Embryonic facial prominence (tissue), 1 donor: Measurements from ENCODE around the gene PACS2.
"Not testable (repeated sequence)": the region's sequence is repeated elsewhere in the genome, so short reads cannot be mapped to it uniquely, and the experiment has no call there.

ENCODE experiments used
- DNase-seq: peaks from one replicate; pipeline ENCODE4 v3.0.0-alpha.2; 2016; ENCODE audit errors: extremely low spot score

Gene PACS2

DNA sequence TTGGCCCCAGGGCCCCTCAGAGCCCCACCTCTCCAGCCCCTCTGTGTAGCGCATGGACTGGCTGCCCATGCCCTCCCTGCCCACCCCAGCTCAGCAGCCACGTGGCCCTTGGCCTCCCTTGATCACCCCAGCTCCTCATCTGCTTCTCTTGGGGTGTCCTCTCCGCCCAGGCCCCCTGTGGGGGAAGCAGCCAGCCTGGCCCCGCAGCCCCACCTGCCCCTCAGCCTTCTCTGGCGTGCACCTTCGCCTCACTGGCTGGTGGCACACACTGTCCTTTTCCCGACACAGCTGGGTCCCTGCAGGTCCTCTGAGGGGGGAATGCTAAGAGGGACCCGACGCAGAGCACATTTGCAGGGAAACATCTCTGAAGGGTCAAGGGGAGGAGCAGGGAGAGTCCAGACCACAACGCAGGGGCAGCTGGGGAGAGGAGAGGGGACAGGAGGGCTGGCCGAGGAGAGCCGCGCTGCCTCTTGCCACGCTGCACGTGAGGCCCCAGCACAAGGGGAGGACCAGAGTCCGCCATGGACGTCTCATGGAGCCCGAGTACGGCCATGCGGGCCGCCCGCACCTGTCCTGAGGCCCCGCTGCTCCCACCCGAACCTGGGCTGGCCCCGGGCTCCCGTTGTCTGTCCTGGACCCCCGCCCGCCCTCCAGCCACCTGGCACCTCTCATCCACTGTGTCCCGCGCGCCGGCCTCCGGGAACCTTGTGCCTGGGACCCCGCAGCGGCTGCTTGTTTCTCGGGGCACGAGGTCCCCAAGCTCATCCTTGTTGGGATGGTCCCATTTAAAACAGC, 36.1 kb downstream of the PACS2 start:
- DNase-seq, result no peak

DNA sequence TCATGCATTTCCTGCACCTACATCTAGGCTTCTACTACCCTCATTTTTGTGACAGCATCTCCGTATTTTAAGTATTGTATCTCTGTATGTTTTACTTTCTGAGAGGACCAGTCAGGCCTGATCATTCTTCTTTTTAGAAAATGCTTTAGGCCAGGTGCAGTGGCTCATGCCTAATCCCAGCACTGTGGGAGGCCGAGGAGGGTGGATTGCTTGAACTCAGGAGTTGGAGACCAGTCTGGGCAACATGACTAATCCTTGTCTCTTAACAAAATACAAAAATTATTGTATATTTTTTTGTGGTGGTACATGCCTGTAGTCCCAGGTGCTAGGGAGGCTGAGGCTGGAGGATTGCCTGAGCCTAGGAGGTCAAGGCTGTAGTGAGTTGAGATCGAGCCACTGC, 36.9 kb downstream of the PACS2 start:
- no peak for DNase-seq

- DNase-seq, result peak; percentile 54
These were observed 37.6 kb downstream of the PACS2 start for GRCh38 chr14:105351920-105352851.

- DNase-seq, result no peak
These were observed 38.6 kb downstream of the PACS2 start for GRCh38 chr14:105353136-105353535.

DNA sequence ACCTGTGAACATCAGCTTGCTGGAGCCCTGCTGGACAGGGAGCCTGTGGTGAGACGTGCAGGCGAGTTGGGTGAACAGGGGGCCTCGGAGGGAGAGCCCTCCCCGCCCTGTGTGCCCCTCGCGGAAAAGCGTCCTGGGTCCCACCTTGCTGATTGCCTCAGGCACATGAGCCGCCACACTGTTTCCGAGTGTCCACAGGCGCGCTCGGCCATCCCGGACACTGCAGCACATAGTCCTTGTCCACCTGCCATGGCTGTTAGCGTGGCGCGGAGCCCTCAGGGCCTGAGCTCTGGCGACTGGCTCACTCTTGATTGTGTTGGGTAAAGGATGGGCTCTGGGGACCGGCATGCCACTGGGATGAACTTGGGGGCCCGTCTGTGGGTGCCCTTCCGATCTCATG, 40.0 kb downstream of the PACS2 start:
- DNase-seq, result no peak

GRCh38 chr14:105355049-105355575, 40.6 kb downstream of the PACS2 start:
- DNase-seq, result no peak

- no peak for DNase-seq
These were observed 41.5 kb downstream of the PACS2 start for GRCh38 chr14:105355850-105356604.

- DNase-seq, result no peak
These were observed 42.4 kb downstream of the PACS2 start for GRCh38 chr14:105356927-105357326.

DNA sequence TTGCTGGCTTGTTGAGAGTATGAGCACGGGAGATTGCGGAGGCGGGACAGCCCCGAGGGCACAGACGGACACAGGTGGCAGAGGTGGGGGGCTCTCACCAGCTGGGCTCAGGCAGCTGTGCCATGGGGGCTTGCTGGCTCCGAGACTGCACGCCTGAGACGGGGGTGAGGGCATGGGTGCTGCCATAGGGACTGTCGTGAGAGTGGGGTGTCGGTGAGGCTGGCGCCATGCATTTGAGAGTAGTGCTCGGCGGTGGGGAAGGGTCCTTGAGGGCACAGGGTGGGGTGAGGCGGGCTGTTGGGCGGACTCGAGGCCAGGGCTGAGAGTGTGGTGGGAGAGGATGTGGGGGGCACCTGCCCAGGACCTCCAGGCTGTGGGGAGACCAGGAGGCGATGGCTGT, 43.1 kb downstream of the PACS2 start:
- DNase-seq, result no peak

DNA sequence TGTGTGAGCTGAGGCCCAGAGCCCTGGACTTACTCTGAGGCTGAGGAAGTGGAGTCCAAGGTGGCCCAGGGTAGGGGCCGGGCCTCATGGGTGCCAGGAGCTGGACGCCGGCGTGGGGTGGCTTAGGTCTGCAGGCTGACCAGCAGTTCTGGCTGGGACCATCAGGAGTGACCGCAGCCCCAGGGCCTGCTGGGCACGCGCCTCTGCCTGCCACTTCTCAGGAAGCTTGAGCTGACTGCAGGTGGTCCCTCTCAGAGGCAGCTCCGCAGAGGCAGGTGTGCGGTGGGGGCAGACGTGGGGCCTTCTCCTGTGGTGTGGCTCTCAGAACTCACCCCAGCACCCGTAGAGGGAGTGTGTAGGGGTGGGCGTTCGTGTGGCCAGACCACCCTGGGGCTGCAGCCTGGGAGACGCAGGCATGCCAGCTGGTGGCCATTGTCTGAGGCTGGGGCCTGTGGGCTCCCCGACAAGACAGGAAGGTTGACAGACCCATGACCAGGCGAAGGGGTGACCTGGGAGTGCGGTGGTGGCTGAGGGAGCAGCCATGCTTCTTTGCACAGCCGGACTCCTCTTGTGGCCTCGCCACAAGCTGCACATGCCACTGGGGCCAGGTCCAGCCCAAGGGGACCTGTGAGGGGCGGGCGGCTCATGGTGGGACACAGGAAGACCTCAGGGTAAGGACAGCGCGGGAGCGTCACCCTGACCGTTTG, 43.7 kb downstream of the PACS2 start:
- no peak for DNase-seq

GRCh38 chr14:105358943-105359342, 44.4 kb downstream of the PACS2 start:
- DNase-seq, result no peak

- not testable (repeated sequence) for DNase-seq
These were observed 46.9 kb downstream of the PACS2 start for GRCh38 chr14:105361412-105361811.

DNA sequence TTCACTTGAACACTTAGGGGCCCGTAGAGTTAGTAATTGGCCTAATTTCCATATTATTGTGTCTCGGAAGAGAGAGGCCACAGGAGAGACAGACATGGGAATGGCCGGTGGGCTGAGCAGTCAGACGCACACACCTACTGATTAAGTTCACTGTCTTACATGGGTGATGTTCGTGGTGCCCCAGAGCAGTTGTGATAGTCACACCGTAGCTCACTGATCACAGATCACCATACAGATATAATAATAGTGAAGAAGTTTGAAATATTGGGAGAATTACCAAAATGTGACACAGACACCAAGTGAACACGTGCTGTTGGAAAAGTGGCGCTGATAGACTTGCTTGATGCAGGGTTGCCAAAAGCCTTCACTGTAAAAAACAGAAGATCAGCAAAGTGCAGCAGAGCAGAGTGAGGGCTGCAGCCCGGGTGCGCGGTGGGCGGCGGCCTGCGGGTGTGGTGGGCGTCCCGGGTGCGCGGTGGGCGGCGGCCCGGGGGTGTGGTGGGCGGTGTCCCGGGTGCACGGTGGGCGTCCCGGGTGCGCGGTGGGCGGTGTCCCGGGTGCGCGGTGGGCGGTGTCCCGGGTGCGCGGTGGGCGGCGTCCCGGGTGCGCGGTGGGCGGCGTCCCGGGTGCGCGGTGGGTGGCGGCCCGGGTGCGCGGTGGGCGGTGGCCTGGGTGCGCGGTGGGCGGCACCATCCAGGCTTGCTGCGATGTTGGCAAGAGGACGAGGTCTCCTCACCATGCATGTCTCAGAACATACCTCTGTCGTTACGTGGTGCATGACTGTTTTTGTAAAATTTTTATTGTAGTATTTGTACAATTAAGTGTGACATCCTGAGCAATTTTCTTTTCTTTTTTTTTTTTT, 49.5 kb downstream of the PACS2 start:
- DNase-seq, result no peak

DNA sequence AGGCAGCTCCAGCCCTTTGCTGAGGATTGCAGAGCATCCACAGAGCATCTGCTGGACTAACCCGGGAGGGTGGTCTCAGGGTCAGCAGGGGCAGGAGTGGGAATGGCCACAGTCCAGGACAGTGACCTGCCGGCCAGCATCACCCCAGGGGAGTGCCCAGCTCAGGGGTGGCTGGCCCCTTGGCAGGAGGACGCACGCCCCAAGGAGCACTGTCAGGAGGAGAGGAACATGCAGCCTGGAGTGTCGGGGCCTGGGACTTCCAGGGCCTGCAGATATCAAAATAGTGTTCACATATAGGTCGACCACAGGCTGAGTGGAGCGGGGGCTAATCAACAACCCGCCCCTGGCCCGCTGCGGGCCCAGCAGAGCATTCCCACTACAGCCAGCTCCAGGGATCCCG, 50.6 kb downstream of the PACS2 start:
- DNase-seq, result no peak

DNA sequence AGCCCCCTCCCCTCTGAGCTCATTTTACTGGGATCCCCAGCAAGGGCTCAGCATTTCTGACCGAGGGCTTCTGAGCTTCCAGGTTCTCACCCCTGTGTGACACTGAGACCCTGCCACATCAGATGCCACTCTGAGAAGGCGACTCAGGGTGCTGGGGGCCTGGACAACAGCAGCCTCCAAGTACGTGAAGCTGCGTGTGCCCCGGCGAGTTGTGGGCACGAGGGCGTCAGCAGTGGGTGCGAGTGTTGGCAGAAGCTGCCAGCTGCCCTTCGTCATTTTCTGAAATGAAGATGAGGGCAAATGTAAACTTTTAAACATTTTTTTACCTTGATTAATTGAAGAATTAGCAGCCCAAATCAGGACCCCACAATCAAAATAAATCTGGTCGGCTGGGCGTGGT, 51.1 kb downstream of the PACS2 start:
- DNase-seq, result no peak

- no peak for DNase-seq
These were observed 52.0 kb downstream of the PACS2 start for GRCh38 chr14:105366386-105367074.

- DNase-seq, result no peak
These were observed 52.8 kb downstream of the PACS2 start for GRCh38 chr14:105367116-105368031.

- DNase-seq, result no peak
These were observed 53.5 kb downstream of the PACS2 start for GRCh38 chr14:105368032-105368417.

- no peak for DNase-seq
These were observed 53.9 kb downstream of the PACS2 start for GRCh38 chr14:105368426-105368825.
